ENCODE measurements around the gene ALDH2.
"Not testable (repeated sequence)": the region's sequence is repeated elsewhere in the genome, so short reads cannot be mapped to it uniquely, and the experiment has no call there.

ALDH2 gene

GRCh38 chr12:111791507-111791906 lies 24.8 kb downstream of the ALDH2 start:
- DNase-seq = no peak

GRCh38 chr12:111792155-111792855 lies 25.6 kb downstream of the ALDH2 start:
- no peak for DNase-seq

GRCh38 chr12:111792856-111793235 lies 26.1 kb downstream of the ALDH2 start:
- no peak for DNase-seq

- DNase-seq = no peak
Measured at GRCh38 chr12:111798182-111798581, 31.4 kb downstream of the ALDH2 start.

GRCh38 chr12:111799758-111800157 lies 33.0 kb downstream of the ALDH2 start:
- no peak for DNase-seq

GRCh38 chr12:111803038-111803626 lies 36.4 kb downstream of the ALDH2 start:
- no peak for DNase-seq

GRCh38 chr12:111803851-111804250 lies 37.1 kb downstream of the ALDH2 start:
- DNase-seq = no peak

- DNase-seq = no peak
Measured at GRCh38 chr12:111806304-111806703, 39.6 kb downstream of the ALDH2 start.

DNA sequence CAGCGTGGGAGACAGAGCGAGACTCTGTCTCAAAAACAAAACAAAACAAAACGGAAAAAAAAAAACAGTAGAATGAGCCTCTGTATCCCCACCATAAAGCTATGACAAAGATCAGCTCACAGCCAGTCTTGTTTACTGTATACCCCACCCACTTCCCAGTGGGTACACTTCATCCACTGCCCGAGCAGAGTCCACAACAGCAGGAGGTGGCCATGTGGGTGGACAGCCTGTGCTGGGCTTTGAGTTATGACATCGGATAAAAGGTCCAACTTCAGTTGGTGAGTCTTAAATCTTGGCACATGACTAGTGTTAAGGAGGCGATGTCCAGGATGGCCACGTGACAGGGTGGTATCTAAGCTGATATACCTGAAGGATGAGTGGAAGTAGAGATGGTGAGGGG lies 40.5 kb downstream of the ALDH2 start:
- DNase-seq = no peak

DNA sequence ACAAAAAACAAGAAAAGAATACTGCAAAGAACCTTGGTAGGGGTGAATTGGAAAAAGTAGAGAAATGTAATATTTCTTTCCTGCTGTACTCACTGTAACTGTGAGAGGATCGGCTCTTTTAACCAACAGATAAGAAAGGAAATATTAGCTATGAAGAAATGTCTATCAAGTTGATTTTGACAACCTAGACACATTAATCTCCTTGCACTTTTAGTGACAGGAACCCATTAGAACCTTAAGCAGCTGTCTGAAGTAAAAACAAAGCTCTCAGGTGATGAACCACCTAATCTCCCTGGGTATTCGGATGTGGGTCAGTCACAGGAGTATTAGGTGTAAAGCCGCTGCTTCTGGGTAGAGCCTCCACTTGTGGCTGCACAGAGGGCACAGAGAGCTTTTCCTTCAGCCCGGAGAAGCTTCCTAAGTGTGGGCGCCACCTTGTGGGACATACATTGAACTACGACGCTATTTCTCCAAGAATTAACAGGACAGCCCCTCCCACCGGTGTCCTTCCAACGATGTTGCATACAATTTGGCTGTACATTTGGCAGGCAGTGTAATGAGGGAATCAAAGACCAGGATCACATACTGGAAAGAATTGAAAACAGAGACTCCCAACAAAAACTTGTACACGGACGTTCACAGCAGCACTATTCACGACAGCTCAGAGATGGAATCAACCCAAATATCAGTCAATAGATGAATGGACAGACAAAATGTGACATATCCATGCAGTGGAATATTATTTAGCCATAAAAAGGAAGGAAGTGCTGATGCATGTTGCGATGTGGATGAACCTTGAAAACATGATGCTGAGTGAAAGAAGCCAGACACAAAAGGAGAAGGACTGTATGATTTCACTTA lies 46.4 kb downstream of the ALDH2 start:
- DNase-seq = peak; percentile 69

- DNase-seq = no peak
Measured at GRCh38 chr12:111816065-111816615, 49.4 kb downstream of the ALDH2 start.

DNA sequence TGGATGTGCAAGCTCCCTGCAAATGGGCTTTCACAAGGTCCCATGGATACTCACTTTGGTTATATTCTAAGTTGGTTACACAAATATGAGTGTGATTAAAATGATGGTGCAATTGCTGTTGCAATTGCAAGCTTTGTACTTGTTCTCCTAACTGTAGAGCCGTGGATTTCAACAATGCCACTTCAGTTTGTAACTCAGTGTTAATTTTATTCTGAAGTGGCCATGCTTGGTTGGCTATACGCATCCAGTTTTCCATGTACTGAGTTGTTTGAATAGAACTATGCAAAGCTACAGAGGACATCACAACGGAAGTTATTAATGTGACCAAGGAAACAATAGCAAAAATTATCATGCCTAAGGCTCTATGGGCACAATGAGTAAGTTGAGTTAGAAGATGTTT lies 50.2 kb downstream of the ALDH2 start:
- DNase-seq = not testable (repeated sequence)

DNA sequence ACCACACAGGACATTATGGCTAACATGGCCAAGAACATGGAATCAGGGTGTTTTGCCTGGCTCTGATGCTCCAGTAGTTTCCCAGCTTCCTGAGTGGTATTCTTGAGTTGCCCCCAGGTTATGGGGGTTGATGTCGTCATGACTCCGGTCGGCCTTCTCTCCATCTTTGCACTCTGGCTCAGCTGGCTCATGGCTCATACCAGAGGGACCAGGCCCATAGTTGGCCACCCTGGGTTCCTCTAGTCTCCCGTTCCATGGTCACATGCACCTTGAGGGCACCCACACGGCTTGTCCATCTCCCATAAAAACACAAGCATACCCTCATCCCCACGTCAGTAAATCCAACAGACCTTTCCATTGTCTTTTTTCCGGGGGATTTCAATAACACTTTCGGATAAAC lies 51.6 kb downstream of the ALDH2 start:
- no peak for DNase-seq

- DNase-seq = no peak
Measured at GRCh38 chr12:111819191-111820158, 52.7 kb downstream of the ALDH2 start.

DNA sequence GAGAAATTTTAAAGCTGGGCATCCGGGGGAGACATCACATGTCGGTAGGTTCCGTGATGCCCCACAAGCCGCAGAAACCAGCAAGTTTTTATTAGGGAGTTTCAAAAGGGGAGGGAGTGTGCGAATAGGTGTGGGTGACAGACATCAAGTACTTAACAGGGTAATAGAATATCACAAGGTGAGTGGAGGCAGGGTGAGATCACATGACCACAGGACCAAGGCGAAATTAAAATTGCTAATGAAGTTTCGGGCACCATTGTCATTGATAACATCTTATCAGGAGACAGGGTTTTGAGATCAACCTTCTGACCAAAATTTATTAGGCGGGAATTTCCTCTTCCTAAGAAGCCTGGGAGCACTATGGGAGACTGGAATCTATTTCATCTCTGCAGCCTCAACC lies 54.1 kb downstream of the ALDH2 start:
- not testable (repeated sequence) for DNase-seq

GRCh38 chr12:111822886-111823285 lies 56.2 kb downstream of the ALDH2 start:
- no peak for DNase-seq

DNA sequence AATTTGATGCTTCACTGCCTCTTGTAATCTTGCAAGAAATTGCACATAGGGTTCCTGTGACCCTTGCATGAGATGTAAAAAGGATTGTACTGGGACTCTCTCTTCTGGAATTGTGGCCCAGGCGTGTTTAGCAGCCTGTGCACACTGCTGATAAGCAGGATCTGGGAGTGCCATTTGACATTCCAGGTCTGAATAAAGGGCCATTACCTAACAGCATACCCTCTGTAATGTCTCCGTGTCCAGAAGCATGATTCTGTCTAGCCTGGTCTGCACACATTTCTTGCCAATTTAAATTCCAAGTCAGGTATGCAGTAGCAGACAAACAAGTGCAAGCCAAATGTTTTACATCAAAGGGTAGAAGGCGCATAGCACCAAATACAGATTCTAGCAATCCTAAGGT lies 57.2 kb downstream of the ALDH2 start:
- no peak for DNase-seq

DNA sequence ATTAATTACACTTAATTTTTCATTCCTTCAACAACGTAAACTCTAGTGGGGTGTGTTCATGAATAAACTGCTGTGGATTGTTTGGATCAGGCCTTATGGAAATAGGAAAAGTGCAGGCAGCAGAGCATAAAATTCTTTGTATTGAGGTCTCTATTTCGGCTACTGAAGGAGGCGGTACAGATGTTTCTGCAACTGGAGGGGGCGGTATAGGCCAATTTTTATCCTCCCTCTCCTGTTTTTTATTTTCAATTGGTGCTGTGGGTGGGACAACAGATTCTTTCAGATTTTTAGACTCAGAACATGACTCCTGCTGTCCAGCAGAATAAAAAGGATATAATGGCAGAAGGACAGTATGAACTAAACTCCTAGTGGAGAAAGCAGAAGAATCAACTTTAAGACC lies 57.6 kb downstream of the ALDH2 start:
- DNase-seq = peak; percentile 41

DNA sequence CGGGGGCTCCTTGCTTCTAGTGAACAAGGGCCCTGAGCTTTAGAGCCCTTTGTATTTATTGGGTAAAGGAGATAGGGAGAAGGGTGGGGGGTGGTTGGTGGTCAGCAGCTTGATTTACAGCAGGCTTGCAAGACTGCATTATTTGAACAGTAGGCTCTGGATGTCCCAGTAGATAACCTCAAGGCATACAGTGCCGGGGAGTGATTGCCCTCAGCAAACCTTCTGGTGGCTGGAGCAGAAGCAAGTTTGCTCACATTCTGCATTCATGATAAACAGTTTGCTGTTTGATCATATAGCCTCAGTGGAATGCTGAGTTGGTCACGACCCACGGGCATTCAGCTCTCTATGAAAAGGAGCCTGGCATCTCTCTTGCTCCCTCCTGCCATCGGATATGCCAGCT lies 58.8 kb downstream of the ALDH2 start:
- no peak for DNase-seq

DNA sequence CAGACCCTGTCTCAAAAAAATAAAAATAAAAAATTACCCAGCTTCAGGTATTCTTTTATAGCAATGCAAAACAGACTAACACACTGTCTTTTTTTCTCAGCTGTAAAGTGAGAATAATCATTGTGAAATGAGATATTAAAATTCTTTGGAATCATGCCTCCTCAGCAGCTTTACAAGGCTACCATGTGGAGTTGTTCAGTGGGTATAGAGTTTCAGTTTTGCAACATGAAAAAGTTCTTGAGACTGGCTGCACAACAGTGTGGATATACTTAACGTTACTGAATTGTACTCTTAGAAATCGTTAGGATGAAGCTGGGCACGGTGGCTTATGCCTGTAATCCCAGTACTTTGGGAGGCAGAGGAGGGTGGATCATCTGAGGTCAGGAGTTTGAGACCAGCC lies 59.6 kb downstream of the ALDH2 start:
- DNase-seq = no peak

DNA sequence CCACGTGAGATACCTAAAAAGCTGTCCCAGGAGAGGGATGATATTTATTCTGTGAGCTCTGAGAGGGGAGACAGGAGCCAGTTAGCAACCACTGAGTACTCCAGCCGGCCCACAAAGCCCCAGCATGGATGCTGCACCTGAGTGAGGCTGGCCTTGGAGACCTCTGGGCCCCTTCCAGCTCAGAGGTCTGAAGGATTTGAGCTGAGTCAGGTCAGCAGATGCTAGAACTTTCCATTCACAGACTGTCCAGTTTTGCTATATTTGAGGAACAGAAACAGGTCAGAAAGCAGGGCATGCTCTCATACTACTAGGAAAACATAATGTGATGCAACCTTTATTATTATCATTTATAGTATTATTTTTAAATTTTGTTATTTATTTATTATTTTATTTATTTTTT lies 60.3 kb downstream of the ALDH2 start:
- DNase-seq = no peak

- no peak for DNase-seq
Measured at GRCh38 chr12:111827907-111828306, 61.2 kb downstream of the ALDH2 start.
